ENCODE data around the gene NVL.
"Not testable (repeated sequence)": the region's sequence is repeated elsewhere in the genome, so short reads cannot be mapped to it uniquely, and the experiment has no call there.

- not testable (repeated sequence) for TF ChIP-seq CTCF (IDR thresholded peaks at IDR 0.05); ZFX (IDR thresholded peaks at IDR 0.05; ENCODE audit: borderline replicate concordance)
Measured at GRCh38 chr1:224340453-224341384, 10.7 kb upstream of the NVL start.
